GM21390 (cell line): ENCODE results near the gene CC2D1B.

Experiments used
- ATAC-seq: cut with Tn5 transposase; IDR thresholded peaks from one replicate; pipeline ENCODE4 v1.9.1; 2021; ENCODE audit not compliant: unreplicated experiment

CC2D1B gene

GRCh38 chr1:52305417-52306226, 60.4 kb downstream of the CC2D1B start:
- ATAC-seq: no peak
